HepG2 (cell line): ENCODE data around the gene SEC14L5. TPM values are rescaled to one million over a fixed set of nuclear protein-coding genes. Genes with fewer than 3 reads are reported as not detected.
A peak's percentile ranks its signal among the peaks of the same experiment; 100 is the strongest.

Source experiments
- ARHGAP35 ChIP-seq: sonication (generic); formaldehyde crosslinking; IDR thresholded peaks from 2 replicates; pipeline ENCODE4 v1.9.0; 2022; ENCODE audit warnings: mild to moderate bottlenecking, inconsistent platforms, moderate library complexity, missing genetic modification reagents, borderline replicate concordance
- CREB1 ChIP-seq, 2 experiments: fragments of 450-650 bp in 1 of 2; IDR thresholded peaks; 2 replicates each; pipeline ENCODE4 v1.6.1; 2016 to 2017; ENCODE audit warnings: control low read depth in 1 of 2, mild to moderate bottlenecking in 1 of 2, missing compliant biosample characterization in 1 of 2, missing genetic modification characterization in 1 of 2
- GLI4 ChIP-seq: sonication (generic); formaldehyde crosslinking; IDR thresholded peaks from 2 replicates; pipeline ENCODE4 v1.5.1; 2020; ENCODE audit warnings: missing genetic modification reagents, mild to moderate bottlenecking, moderate library complexity, borderline replicate concordance
- JDP2 ChIP-seq: sonication (generic); formaldehyde crosslinking; IDR thresholded peaks from 2 replicates; pipeline ENCODE4 v1.8.1; 2022; ENCODE audit warnings: missing genetic modification reagents, borderline replicate concordance
- JUN ChIP-seq: sonication (generic); formaldehyde crosslinking; IDR thresholded peaks from 2 replicates; pipeline ENCODE4 v1.4.0; 2020; ENCODE audit warnings: mild to moderate bottlenecking, missing genetic modification reagents
- MIER2 ChIP-seq: IDR thresholded peaks from 2 replicates; pipeline ENCODE4 v1.6.1; 2016; ENCODE audit warnings: missing biosample characterization, missing genetic modification reagents
- PAX8 ChIP-seq: sonication (generic); formaldehyde crosslinking; IDR thresholded peaks from 2 replicates; pipeline ENCODE4 v1.8.0; 2022; ENCODE audit warnings: mild to moderate bottlenecking, missing genetic modification reagents, borderline replicate concordance
- SALL1 ChIP-seq: sonication (generic); formaldehyde crosslinking; IDR thresholded peaks from 2 replicates; pipeline ENCODE4 v1.8.0; 2022; ENCODE audit warnings: mild to moderate bottlenecking, missing genetic modification reagents
- TEAD3 ChIP-seq: optimal IDR thresholded peaks from 2 replicates; pipeline ENCODE3; 2016; ENCODE audit warnings: borderline replicate concordance
- ZFX ChIP-seq: sonication (generic); formaldehyde crosslinking; IDR thresholded peaks from 2 replicates; pipeline ENCODE4 v1.4.0; 2020; ENCODE audit warnings: mild to moderate bottlenecking, low read depth, missing genetic modification reagents, moderate library complexity
- ZNF605 ChIP-seq: sonication (generic); formaldehyde crosslinking; IDR thresholded peaks from 2 replicates; pipeline ENCODE4 v1.8.0; 2022; ENCODE audit warnings: mild to moderate bottlenecking, missing genetic modification reagents
- ZNF713 ChIP-seq: sonication (generic); formaldehyde crosslinking; IDR thresholded peaks from 2 replicates; pipeline ENCODE4 v1.4.0; 2020; ENCODE audit warnings: mild to moderate bottlenecking, missing genetic modification reagents
- ZNF747 ChIP-seq: sonication (generic); formaldehyde crosslinking; IDR thresholded peaks from 2 replicates; pipeline ENCODE4 v1.8.1; 2023; ENCODE audit warnings: missing genetic modification reagents, mild to moderate bottlenecking, borderline replicate concordance
- ZNF766 ChIP-seq: sonication (generic); formaldehyde crosslinking; IDR thresholded peaks from 2 replicates; pipeline ENCODE4 v1.5.0; 2020; ENCODE audit warnings: missing genetic modification reagents, borderline replicate concordance
- ZNF780A ChIP-seq: sonication (generic); formaldehyde crosslinking; IDR thresholded peaks from 2 replicates; pipeline ENCODE4 v1.8.0; 2022; ENCODE audit warnings: mild to moderate bottlenecking, missing genetic modification reagents, moderate library complexity
- polyA plus RNA-seq, 8 experiments: library from polyadenylated mRNA; depleted of rRNA in 3 of 8; stranded (reverse) in 7 of 8; unstranded in 1 of 8; fragments of >200 nt; fragmentation: Illumina TruSeq in 4 of 8; extraction: Trizol in 4 of 8; gene quantifications; 2 replicates each; pipeline versions ENCODE4 v1.2.1 to v1.2.3, GENCODE V29; 2011 to 2016; ENCODE audit warnings: low read depth in 4 of 8, missing spikeins in 1 of 8, mixed read lengths in 1 of 8; ENCODE audit not compliant: insufficient read depth in 1 of 8
- total RNA-seq, 5 experiments: library from RNA; depleted of rRNA; stranded (reverse); fragments of >200 nt; fragmentation: Illumina TruSeq; extraction: Trizol; gene quantifications; 2 replicates each; pipeline ENCODE4 v1.2.3, GENCODE V29; 2016; ENCODE audit warnings: low read depth in 1 of 5
- TF ChIP-seq, protein P1 (sequence below): sonication (generic); formaldehyde crosslinking; IDR thresholded peaks from 2 replicates; pipeline ENCODE4 v1.4.0; 2020; ENCODE audit warnings: missing genetic modification reagents
- TF ChIP-seq, protein P2 (sequence below): sonication (generic); formaldehyde crosslinking; IDR thresholded peaks from 2 replicates; pipeline ENCODE4 v1.5.0; 2020; ENCODE audit warnings: mild to moderate bottlenecking, missing genetic modification reagents, moderate library complexity
- TF ChIP-seq, protein P3 (sequence below): sonication (generic); formaldehyde crosslinking; IDR thresholded peaks from 2 replicates; pipeline ENCODE4 v1.5.0; 2020; ENCODE audit warnings: mild to moderate bottlenecking, missing genetic modification reagents

SEC14L5 gene
- total and polyA plus RNA-seq, 2 of the 13 experiments (the other 11 are each of a cell fraction or from before 2014, with no cell fraction given) = 0.40 to 0.42 TPM

DNA sequence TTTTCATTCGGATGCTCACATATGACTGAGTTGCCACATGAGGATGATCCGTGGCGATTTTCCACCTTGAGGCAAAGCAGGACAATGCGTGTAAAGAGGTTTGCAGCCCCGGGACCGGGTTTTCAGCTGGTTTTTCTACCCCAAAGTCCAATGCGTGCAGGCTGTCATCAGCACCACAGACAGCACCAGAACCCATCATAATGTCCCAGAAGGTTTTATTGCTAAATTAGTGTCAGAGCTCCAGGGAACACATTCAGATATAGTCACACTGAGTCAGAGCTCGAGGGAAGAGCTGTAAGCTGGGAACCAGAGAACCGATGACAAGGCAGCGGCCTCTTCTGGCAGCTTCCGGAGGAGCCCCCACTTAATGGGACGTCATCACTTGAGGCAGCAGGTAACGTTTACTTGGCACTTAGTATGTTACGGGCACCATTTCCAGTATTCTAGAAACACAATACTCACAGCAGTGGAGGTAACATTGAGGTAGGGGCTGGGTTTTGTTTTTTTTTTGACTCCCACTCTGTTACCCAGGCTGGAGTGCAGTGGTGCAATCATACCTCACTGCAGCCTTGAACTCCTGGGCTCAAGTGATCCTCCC, 84.5 kb downstream of the SEC14L5 start (continued):
- TF ChIP-seq, protein P1, sequence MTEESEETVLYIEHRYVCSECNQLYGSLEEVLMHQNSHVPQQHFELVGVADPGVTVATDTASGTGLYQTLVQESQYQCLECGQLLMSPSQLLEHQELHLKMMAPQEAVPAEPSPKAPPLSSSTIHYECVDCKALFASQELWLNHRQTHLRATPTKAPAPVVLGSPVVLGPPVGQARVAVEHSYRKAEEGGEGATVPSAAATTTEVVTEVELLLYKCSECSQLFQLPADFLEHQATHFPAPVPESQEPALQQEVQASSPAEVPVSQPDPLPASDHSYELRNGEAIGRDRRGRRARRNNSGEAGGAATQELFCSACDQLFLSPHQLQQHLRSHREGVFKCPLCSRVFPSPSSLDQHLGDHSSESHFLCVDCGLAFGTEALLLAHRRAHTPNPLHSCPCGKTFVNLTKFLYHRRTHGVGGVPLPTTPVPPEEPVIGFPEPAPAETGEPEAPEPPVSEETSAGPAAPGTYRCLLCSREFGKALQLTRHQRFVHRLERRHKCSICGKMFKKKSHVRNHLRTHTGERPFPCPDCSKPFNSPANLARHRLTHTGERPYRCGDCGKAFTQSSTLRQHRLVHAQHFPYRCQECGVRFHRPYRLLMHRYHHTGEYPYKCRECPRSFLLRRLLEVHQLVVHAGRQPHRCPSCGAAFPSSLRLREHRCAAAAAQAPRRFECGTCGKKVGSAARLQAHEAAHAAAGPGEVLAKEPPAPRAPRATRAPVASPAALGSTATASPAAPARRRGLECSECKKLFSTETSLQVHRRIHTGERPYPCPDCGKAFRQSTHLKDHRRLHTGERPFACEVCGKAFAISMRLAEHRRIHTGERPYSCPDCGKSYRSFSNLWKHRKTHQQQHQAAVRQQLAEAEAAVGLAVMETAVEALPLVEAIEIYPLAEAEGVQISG = 0 out of 2 replicates have a peak, but pooled peaks have one; percentile 46
- TF ChIP-seq PAX8 (CRISPR knock-in tag) (no peak), ZNF766 (CRISPR knock-in tag) (0 out of 2 replicates have a peak, but pooled peaks have one; percentile 43), ZNF747 (no peak), ZNF605 (peak; percentile 63; the same call in 1 of the 2 replicates), ARHGAP35 (CRISPR knock-in tag) (no peak), SALL1 (CRISPR knock-in tag) (no peak), ZNF713 (CRISPR knock-in tag) (no peak), MIER2 (CRISPR knock-in tag) (0 out of 2 replicates have a peak, but pooled peaks have one; percentile 39), JDP2 (CRISPR knock-in tag) (no peak), JUN (CRISPR knock-in tag) (peak; percentile 22; the same call in 1 of the 2 replicates), GLI4 (CRISPR knock-in tag) (no peak), TEAD3 (CRISPR knock-in tag) (peak; percentile 13), CREB1 (IDR thresholded peaks at IDR 0.05) (peak; percentile 91), CREB1 (CRISPR knock-in tag; IDR thresholded peaks at IDR 0.05) (peak; percentile 72), ZNF780A (CRISPR knock-in tag) (no peak), ZFX (CRISPR knock-in tag) (0 out of 2 replicates have a peak, but pooled peaks have one; percentile 29)
- TF ChIP-seq, protein P2, sequence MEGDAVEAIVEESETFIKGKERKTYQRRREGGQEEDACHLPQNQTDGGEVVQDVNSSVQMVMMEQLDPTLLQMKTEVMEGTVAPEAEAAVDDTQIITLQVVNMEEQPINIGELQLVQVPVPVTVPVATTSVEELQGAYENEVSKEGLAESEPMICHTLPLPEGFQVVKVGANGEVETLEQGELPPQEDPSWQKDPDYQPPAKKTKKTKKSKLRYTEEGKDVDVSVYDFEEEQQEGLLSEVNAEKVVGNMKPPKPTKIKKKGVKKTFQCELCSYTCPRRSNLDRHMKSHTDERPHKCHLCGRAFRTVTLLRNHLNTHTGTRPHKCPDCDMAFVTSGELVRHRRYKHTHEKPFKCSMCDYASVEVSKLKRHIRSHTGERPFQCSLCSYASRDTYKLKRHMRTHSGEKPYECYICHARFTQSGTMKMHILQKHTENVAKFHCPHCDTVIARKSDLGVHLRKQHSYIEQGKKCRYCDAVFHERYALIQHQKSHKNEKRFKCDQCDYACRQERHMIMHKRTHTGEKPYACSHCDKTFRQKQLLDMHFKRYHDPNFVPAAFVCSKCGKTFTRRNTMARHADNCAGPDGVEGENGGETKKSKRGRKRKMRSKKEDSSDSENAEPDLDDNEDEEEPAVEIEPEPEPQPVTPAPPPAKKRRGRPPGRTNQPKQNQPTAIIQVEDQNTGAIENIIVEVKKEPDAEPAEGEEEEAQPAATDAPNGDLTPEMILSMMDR (CRISPR knock-in tag) = peak; percentile 90
- TF ChIP-seq, protein P3, sequence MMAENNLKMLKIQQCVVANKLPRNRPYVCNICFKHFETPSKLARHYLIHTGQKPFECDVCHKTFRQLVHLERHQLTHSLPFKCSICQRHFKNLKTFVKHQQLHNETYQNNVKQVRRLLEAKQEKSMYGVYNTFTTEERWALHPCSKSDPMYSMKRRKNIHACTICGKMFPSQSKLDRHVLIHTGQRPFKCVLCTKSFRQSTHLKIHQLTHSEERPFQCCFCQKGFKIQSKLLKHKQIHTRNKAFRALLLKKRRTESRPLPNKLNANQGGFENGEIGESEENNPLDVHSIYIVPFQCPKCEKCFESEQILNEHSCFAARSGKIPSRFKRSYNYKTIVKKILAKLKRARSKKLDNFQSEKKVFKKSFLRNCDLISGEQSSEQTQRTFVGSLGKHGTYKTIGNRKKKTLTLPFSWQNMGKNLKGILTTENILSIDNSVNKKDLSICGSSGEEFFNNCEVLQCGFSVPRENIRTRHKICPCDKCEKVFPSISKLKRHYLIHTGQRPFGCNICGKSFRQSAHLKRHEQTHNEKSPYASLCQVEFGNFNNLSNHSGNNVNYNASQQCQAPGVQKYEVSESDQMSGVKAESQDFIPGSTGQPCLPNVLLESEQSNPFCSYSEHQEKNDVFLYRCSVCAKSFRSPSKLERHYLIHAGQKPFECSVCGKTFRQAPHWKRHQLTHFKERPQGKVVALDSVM = peak; percentile 34; the same call in 1 of the 2 replicates
